Measurements from ENCODE around the gene WNT4.

DNA sequence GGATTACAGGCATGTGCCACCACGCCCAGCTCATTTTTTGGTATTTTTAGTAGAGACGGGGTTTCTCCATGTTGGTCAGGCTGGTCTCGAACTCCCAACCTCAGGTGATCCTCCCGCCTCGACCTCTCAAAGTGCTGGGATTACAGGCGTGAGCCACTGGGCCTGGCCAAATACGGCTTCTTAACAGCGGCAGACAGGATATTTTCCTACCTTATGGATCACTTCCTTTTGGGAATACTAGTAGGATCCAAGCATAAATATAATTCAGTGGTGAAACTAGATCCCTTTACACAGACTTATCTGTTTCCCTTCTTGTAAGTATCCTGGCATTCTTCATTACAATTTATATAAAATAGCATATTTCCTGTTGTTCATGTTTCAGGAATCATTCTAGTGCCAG lies 40.9 kb downstream of the WNT4 start:
- TF ChIP-seq, protein P1, sequence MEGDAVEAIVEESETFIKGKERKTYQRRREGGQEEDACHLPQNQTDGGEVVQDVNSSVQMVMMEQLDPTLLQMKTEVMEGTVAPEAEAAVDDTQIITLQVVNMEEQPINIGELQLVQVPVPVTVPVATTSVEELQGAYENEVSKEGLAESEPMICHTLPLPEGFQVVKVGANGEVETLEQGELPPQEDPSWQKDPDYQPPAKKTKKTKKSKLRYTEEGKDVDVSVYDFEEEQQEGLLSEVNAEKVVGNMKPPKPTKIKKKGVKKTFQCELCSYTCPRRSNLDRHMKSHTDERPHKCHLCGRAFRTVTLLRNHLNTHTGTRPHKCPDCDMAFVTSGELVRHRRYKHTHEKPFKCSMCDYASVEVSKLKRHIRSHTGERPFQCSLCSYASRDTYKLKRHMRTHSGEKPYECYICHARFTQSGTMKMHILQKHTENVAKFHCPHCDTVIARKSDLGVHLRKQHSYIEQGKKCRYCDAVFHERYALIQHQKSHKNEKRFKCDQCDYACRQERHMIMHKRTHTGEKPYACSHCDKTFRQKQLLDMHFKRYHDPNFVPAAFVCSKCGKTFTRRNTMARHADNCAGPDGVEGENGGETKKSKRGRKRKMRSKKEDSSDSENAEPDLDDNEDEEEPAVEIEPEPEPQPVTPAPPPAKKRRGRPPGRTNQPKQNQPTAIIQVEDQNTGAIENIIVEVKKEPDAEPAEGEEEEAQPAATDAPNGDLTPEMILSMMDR (IDR thresholded peaks at IDR 0.05): no peak
- TF ChIP-seq POLR2A (IDR thresholded peaks at IDR 0.05): no peak

Data from body of pancreas (tissue), 4 donors.